ENCODE results near the gene MOGAT1. TPM values are rescaled to one million over a fixed set of nuclear protein-coding genes. Genes with fewer than 3 reads are reported as not detected.
A peak's percentile ranks its signal among the peaks of the same experiment; 100 is the strongest.

MOGAT1 gene, protein sequence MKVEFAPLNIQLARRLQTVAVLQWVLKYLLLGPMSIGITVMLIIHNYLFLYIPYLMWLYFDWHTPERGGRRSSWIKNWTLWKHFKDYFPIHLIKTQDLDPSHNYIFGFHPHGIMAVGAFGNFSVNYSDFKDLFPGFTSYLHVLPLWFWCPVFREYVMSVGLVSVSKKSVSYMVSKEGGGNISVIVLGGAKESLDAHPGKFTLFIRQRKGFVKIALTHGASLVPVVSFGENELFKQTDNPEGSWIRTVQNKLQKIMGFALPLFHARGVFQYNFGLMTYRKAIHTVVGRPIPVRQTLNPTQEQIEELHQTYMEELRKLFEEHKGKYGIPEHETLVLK
- total RNA-seq (2014; rRNA removed; shearing (Covaris generic)): not detected in 2 replicates
- polyA plus RNA-seq (2014; cell fraction: nucleus; rRNA removed): not detected in 2 replicates

DNA sequence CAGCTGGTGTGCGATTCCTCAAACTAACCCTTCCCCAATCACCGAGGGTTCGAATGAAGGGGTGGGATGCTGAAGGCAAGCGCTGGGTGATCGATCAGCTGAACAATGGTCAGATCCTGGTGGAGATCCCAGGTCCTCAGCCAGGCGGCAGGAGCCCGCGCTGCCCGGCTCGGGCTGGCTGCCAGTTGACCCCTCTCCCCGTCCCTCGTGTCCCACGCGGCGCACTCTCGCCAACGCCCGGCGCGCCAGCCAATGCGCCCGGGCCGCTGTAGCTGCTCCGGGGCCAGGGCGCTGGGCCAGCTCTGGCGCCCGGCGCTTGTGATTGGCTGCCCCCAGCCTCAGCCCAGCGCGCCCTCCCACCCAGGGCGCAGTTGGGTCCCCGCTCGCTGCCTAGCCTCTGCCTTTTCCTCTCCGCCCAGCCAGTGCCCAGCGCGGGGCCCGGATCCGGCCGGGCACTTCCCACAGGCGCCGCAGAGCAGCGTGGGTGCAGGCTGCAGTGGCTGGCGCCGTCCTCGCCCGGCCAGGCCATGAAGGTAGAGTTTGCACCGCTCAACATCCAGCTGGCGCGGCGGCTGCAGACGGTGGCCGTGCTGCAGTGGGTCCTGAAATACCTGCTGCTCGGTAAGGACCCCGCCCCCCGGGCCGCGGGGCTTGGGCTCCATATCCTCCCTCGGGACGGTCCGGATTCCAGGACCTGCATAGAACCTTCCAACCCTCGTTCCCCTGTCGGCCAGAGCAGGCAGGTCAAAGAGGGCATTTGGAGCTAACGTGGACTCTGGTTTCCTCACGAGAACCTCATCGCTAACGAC is at the start of gene MOGAT1:
MOGAT1 (plus strand) TSS at position 400 of the 809 bp plus-strand sequence; CDS start at position 528, 128 bp downstream.
- DNase-seq (ENCODE audit: extremely low read depth, low read depth): peak; percentile 26

DNA sequence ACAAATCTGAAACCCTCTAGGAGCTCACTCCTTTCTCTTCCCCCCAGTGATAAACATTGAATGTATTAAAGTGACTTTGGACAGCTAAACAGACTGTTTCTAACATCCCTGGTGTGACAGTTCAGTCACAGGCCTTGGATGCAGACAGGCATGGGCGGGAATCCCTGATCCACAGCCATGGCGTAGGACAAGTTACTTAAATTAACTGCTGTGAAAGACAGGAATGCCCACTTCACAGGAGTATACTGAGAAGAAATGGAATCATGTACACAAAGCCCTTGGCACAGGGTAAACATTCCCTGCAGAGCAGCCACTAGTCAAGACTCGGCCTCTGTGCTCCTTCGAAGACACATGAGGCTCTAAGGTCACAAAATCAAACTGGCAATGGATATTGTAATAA is 49.6 kb upstream of the MOGAT1 start:
- DNase-seq (ENCODE audit: extremely low read depth, low read depth): no peak

DNA sequence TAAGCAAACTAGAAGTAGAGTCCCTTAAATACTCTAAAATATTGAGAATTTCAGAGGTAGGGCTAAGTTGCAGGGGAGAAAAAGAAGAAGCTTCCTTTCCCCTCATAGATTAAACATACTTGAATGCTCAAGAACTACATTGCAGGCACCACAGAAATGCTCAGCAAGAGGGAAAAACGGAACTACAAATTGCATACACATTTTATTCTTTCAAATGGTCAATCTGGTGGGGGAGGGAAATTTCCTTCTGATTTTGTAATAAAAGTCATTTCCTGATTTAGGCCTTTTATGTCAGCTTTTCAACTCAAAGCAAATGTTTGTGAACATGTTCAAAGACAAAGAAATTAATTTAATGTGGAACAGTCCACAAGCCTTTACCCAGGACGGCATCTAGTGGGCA is 48.5 kb upstream of the MOGAT1 start:
- no peak for DNase-seq (ENCODE audit: extremely low read depth, low read depth)

DNA sequence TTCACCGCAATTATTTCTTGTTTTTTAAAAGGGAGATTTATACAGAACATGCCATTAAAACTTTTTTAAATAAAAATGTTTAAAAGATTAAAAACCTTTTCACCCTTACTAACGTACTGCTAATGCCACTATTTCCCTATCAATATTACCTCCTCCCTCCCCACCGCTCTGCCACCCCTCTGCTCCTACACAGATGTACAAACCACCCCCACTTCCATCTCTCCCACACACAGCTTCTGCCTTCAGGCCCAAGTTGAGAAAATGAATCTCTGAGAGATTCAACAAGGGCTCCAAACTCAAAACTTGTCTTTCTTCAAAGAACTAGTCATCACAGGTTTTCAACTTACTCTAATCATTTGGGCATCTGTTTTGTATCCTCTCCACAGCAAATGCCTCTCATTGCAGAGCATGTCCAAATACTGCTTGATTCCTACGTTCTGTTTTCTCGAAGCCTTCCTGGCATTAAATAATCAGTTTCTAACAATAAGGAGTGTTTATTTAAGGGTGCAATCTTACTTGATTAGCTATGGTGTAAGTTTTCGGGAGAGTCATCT is 47.6 kb upstream of the MOGAT1 start:
- DNase-seq (ENCODE audit: extremely low read depth, low read depth): no peak

DNA sequence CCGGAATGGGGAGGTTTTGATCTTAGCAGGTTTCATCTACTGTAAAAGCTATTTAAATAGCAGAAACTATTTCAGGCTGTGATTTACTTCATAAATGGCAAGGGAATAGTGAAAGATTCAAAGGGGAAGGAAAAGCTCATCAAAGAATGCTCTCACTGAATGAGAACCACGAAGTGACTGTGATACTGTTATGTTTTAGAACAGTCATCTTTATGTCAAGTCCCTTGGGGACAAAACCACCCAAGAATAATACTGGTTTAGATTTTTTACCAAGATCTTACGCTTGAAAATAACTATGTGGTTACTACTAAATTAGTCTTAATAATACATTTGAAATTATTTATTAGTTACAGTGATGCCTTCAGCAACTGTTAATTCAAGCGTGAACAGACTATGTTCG is 43.7 kb upstream of the MOGAT1 start:
- no peak for DNase-seq (ENCODE audit: extremely low read depth, low read depth)

DNA sequence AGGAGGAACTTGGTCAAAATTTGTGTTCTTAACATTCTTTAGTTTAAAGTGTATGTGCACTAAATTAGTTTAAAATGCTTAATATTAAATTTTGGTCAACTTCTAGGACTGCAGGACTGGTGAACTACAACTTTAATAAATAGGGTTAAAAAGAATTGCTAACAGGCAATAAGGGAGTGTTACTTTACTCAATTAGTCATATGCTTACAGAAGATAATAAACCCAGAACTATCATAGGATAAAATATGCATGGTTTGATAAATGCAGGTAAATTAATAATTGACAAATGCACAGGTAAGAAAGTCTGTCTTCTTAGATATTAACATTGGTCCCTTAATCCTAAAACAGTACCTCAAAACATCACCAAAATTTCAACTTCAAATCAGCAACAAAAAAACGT is 36.2 kb upstream of the MOGAT1 start:
- DNase-seq (ENCODE audit: extremely low read depth, low read depth): no peak

DNA sequence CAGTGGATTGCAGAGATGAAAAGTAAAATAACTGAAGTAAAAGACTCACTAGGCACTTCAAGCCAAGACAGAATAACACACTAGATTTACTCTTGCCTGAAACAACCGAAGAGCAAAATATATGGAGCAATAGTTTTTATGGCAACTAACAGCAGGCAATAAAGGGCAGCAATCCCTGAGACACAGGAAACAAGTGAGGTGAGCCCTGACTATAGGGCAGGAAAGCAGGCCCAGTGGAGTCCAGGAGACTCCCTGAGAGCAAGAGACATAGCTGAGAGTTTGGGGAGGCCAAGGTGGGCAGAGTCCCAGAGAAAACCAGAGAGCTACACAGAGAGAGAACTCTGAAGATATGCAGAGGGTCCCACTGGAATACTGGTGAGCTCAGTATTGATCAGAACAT is 34.4 kb upstream of the MOGAT1 start:
- no peak for DNase-seq (ENCODE audit: extremely low read depth, low read depth)

DNA sequence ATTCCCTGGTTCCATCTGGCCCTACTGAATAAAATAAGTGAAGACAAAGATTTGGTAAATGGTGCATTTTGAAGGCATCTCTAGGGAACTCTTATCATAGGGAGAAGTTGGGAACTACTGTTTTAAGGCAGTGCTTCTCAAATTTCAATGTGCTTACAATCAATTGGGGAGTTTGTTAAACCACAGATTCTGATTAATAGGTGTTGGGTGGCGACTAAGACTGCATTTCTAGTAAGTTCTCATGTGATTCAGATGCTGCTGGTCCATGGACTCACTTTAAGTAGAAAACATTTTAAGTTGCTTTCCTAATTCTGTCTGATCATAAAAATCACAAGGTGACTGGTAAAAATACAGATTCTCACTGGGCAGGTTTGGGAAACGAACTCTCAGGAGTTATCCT is 30.1 kb upstream of the MOGAT1 start:
- no peak for DNase-seq (ENCODE audit: extremely low read depth, low read depth)

DNA sequence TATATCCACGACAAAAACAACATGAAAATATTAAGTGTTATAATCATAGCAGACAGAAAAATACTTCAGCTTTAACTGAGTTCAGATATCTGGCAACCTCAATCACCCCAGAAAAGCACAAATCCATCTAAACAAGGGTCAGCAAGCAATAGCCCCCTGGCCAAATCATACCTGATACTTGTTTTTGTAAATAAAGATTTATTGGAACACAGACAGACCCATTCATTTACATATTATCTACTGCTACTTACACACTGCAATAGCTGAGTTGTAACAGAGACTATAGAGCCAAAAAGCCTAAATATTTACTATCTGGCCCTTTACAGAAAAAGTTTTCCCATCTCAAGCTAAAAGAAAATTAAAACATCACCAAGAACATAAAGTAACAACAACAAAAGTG is 28.3 kb upstream of the MOGAT1 start:
- DNase-seq (ENCODE audit: extremely low read depth, low read depth): no peak

DNA sequence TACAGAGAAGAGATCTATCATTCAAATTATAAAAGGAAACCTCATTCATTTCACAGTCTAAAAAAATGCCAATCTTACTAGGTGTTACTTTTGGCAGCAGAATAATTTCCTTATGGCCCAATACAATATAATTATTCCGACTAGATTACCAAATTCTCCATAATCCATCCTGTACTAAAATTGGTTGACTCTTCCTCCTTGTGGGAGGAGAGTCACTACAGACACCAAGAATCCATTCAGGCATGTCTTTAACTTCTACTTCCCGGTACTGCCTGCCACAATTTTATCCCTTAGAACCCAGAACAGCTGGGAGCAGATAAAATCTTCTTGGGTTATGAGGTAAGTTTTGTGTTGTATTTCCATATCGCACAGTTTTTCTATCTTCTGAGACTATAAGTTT is 25.4 kb upstream of the MOGAT1 start:
- no peak for DNase-seq (ENCODE audit: extremely low read depth, low read depth)

DNA sequence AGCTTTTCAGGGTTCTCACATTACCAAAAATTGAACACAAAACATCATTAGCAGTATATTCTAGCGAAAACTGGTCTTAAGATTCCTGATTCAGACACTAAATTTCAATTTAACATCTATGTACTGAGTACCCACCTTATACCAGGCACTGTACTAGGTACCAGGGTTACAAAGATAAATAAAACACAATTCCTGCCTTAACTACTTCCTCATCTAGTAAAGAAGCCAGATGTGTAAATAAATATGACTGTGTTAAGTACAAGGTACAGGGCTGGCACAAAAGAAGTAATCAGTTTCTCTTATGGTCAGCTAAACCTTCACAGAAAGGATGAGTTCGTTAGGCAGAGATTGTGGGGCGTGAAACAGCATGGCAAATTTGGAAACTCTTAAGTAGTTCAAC is 21.7 kb upstream of the MOGAT1 start:
- DNase-seq (ENCODE audit: extremely low read depth, low read depth): no peak

DNA sequence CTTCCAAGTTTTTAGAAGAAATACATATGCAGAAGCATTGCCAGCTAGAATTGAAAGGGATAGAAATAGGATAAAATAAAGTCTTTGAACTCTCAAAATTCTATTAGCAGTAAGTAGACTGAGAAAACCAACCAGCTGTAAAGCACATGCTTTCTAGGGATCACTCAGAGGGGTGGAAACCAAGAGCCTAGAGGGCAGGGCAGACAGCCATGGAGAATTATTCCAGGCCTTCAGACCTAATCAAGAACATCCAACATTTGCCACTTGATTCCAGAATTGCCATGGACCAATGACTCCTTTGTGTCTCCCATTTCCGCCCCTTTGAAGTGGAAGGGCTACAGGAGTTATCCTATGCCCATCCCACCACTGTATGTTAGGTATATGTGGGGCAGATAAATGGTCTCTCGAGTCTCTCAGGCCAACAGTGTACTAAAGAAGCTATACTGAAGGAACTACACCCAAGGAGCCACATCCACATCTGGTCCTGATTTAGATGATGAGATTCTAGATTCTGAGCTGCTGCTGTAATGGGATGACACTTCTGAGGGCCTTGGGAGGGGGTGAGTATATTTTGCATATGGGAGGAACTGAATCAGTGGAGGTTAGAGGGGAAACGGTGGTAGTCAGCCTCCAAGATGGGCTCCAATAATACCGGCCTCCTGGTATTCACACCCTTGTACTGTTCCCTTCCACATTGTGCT is 19.6 kb upstream of the MOGAT1 start:
- no peak for DNase-seq (ENCODE audit: extremely low read depth, low read depth)

DNA sequence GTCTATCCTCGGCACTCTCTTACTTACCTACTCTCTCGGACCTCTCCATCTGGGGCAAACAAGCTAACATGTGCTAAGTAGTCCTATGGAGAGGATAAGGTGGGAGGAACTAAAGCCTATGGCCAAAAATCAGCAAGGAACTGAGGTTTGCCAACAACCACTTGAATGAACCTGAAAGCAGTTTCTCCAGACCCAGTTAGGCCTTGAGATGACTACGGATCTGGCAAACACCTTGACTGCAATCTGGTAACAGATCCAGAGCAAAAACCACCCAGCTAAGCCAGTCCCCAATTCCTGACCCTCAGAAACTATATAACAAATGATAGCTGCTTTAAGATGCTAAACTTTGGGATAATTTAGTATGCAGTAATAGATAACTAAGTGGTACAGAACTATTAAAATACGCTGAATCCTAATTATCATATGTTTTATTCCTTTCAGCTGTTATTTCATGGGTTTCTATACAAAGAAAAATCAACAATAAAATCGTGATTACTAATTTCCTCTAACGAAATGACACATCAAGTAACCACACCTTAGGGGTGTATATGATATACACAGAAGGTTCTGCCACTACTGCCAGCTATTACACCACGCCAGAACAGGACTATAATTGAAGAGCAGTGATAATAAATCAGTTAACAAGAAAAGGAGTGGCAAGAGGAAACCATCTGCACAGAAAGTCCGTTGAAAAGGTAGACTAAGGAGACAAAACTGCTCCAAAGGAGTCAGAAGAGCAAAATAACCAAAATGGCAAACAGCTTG is 18.8 kb upstream of the MOGAT1 start:
- no peak for DNase-seq (ENCODE audit: extremely low read depth, low read depth)

DNA sequence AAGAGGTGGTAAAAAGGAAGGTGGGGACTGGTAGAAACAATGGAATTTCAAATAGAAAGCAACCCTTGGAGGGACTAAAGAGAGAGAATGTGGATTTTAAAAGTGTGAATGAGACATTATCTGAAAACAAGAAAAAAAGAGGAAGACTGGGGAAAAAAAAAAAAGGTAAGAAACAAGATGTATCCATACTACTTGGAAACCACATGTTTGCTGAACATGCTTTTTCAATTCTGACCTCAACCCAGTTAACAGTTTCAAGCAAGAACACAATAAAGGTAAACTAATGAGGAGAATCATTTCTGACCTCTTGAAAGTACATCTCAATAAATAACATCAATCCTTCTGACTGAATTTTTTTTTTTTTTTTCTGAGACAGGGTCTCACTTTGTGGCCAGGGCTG is 18.2 kb upstream of the MOGAT1 start:
- DNase-seq (ENCODE audit: extremely low read depth, low read depth): no peak

DNA sequence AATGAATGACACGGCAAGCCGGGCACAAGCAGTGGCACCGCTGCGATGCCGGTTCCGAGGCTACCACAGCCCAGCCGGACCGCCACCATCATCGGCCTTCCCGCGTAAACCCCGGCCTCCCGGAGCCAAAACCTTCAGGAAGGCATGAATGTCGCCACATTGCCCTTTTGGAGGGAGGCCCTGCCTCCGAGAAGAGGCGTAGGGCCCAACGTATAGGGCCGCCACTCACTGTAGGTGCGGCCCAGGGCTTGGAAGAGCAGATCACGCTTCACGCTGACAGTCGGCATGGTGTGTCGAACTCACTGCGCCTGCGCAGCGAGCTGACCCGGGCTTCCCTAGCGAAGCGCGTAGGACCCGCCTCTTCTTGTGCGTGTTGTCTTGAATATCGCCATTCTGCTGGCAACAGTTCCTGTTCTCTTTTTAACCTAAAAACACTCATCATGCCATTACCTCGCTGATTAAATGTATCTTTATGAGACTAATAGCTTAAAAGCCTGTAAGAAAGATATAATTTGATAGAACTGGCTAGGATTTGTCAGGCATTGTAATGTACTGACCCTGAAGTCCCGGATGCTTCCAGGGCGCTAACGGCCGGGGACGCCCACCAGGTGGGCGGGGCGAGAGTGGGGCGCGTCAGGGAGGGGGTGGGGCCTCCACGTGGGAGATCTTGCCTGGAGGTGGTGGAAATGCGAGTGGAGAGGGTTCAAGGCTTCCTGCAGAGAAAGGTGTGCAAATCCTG is 15.5 kb upstream of the MOGAT1 start, which contains the start of gene FARSB:
FARSB (minus strand) TSS at position 306 of the 739 bp plus-strand sequence; CDS start at position 287, 19 bp downstream.
- DNase-seq (ENCODE audit: extremely low read depth, low read depth): peak; percentile 95

DNA sequence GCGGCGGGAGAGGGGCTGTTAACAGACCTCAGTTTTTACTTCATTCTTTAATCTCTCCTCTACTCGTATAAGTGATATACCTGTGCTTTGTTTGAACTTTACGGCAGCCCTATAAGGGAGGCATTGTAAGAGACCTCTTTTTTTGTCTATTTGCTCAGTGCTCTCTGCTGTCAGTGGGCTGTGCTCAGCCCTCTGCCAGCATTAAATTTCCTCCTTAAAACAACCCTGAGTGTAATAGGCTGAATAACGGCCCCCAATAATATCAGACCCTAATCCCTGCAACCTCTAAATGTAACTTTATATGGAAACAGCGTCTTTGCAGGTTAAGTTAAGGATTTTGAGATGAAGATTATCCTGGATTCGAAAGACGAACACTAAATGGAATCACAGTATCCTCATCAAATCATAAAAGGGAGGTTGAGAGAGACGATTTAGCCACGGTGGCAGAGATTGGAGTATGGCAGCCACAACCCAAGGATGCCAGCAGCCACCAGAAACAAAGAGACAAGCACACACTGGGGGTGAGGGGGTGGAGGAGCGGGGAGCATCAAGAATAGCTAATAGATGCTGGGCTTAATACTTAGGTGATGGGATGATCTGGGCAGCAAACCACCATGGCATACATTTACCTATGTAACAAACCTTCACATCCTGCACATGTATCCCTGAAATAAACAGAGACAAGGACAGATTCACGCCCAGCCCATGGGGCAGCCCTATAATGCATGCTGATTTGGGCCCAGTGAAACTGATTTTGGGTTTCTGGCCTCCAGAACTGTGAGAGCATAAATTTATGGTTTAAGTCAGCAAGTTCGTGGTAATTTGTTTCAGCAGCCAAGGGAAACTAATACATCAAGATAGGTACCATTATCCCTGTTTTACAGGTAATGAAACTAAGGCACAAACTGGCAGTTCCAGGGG is 14.7 kb upstream of the MOGAT1 start:
- no peak for DNase-seq (ENCODE audit: extremely low read depth, low read depth)

DNA sequence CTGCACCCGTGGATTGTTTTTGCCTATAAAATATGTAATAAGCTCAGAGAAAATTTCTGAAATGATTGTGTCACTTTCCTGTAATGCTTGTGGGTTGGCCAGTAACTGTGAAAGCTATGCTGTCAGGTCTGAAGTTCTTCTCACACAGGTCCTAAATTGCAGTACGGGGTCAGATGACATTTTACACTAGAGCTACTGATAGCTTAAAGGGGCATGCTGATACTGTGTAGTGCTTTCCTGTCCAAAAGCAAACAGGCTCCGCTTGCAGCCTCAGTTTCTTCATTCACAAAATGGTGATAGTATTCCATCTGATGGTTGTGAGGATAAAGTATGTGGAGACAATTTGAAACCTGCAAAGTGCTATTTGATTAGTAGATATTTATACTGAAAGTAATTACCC is 8.0 kb upstream of the MOGAT1 start:
- no peak for DNase-seq (ENCODE audit: extremely low read depth, low read depth)

DNA sequence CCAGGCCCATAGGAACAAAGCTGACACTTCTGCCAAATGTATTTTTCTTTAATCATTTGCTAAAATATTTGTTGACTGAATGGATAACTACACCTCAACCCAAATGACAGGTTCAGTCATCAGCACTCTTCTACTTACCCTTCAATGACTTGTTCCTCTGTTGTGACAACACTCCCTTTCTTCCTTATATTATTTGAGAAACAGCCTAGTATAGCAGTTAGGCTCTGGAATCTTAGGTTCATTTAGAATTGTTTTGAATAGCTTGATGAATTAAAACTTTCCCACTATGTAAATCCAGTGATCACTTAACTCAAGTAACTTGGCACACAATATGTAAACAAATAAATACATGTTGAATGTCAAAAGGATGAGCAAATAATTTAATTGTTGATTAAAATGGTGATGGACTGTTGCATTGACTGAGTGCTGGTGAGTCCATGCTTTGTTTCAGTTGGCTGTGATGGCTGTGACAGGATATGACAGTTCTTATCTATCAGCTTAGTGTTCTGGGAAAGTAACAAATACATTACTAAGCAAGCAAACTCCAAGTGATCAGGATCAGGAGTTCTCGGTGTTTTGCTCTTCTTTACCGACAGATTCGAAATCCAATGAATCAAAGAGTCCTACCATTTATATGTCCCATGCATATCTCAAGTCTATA is 2.8 kb upstream of the MOGAT1 start:
- DNase-seq (ENCODE audit: extremely low read depth, low read depth): no peak

All from NCI-H460 (cell line).